Endometrium (tissue), 2 donors: ENCODE data around the gene DMD.
"Not testable (repeated sequence)": the region's sequence is repeated elsewhere in the genome, so short reads cannot be mapped to it uniquely, and the experiment has no call there.

Experiments used
- FAIRE-seq: peaks from 2 replicates; lab custom pipeline; 2012; peaks lifted over from hg19 to GRCh38; lab: Jason Lieb, UNC
- donor health status: control.
- donor health status: control.

DMD gene

DNA sequence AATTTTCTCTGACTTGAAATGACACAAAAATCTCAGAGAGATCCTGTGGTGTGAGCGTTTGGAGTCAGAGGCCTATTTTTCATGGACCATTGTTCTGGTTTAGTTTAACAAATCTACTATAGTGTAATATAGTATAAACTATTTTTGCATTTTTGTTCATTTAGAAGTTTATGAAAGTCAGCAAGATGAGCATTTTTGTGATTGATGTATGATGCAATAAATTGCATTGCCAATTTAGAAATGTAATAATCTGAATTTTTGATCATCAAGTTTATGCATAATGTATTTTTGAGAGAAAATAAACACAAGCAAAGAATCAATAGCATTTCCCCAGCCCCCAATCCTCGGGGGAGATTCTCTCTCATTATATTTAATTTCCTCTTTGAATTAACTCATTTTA, 1620.0 kb downstream of the DMD start:
- FAIRE-seq, result no peak

DNA sequence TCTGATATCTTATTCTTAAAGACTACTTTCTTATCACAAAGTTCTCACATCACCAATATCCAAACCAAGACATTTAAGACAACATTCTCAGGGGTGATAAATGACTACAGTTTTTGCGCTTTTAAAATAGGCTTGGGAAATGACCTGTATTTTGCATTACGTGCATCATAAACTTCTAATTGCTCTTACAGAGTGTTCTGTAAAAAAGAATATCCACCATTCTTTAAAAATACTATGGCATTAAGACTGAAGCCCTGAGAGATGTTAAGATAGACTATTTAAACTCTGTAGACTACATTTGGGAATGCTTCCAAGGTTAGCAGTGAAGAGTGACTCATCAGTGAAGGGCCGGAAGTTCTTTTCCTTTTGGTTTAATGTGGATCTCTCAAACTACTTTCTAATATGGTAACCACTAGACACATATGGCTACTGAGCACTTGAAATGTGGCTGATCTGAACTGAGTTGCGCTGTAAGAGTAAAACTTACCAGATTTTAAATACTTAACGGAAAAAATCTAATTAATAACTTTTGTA, 1620.7 kb downstream of the DMD start:
- FAIRE-seq, result no peak

GRCh38 chrX:31589503-31589902, 1621.8 kb downstream of the DMD start:
- no peak for FAIRE-seq

GRCh38 chrX:31588355-31588754, 1623.0 kb downstream of the DMD start:
- FAIRE-seq, result no peak

GRCh38 chrX:31583892-31584291, 1627.5 kb downstream of the DMD start:
- FAIRE-seq, result not testable (repeated sequence)

- FAIRE-seq, result no peak
Observed at GRCh38 chrX:31580726-31581125, 1630.6 kb downstream of the DMD start.

DNA sequence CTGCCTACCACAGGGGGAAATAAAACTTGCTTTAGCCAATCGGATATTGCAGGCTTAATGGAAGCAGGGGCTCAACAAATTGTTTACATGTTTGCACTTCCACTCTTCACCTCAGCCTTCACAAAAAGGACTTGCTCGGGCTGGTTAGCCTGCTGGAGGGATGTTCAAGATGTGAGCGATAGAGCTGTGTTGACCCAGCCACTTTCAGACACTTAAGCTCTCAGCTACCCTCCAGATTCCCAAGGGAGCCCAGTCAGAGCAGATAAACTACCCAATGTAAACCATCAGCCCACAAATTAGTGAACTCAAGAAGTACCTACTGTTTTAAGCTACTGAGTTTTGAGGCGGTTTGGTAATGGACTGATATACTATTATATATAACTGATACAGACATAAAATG, 1631.1 kb downstream of the DMD start:
- FAIRE-seq, result no peak

DNA sequence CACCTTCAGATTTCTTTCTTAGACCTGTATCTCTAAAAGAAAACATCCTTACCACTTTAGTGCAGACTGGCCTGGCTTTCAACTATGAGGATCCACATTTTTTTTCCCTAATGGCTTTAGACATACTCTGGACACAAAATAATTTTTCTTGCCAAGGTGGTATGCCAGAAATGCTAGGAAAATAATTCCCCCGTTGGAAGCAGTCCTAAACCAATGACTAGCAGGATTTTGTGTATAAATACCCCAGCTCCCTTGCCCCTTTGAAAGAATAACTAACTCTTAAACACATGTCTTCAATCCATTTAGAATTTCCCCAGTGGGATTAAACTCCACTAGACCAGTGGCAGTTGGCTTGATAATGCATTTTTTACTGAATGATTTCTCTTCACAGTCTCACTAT, 1639.0 kb downstream of the DMD start:
- no peak for FAIRE-seq

GRCh38 chrX:31570658-31571057, 1640.7 kb downstream of the DMD start:
- no peak for FAIRE-seq

DNA sequence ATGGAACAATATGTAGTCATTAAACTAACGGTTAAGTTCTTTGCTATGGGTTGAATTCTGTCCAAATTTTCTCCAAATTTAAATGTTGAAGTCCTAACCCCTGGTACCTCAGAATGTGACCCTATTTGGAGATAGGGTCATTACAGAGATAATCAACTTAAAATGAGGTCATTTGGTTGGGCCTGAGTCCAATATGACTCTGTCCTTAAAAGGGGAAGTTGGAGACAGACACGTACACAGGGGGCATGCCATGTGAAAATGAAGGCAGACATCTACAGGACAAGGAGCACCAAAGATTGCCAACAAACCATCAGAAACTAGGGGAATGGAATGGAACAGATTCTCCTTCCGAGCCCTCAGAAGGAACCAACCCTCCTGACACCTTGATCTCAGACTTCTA, 1647.6 kb downstream of the DMD start:
- no peak for FAIRE-seq

GRCh38 chrX:31555506-31555905, 1655.8 kb downstream of the DMD start:
- no peak for FAIRE-seq

DNA sequence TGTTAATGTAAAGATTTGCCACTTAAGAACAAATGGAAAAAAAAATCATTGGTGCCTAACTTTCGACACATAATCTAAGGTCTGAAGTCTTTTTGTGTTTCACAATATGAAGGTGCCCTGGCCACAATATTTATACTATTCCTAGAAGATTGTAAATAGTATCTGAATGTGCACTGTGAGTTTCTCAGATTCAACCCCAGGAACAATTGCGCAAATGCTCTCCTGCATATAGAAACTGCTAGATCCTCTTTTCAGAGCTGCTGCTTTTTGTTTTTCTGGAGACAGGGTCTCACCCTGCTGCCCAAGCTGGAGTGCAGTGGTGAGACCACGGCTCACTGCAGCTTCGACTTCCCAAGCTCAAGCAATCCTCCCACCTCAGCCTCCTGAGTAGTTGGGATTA, 1659.4 kb downstream of the DMD start:
- no peak for FAIRE-seq

- FAIRE-seq, result no peak
Observed at GRCh38 chrX:31550158-31550557, 1661.2 kb downstream of the DMD start.

GRCh38 chrX:31547816-31548215, 1663.5 kb downstream of the DMD start:
- no peak for FAIRE-seq

- no peak for FAIRE-seq
Observed at GRCh38 chrX:31547416-31547815, 1663.9 kb downstream of the DMD start.

DNA sequence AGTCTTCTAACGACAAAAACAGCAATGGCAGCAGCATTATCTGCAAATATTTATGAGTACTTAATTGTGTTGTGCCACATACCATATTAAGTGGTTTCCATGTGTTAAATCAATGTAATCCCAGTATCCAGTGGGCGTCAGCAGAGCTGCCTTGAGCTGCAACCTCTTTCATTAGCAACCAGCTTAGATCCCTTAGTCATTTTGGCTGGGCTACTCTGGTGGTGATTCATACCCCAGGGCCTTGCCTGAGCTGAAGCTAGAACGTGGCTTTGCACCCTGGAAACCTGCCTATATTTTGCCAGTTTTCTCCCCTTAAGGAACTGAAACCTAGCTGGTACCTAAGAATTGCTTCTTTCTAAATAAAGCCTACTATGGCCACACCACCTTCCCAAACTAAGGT, 1665.2 kb downstream of the DMD start:
- FAIRE-seq, result no peak

- FAIRE-seq, result no peak
Observed at GRCh38 chrX:31545726-31546125, 1665.6 kb downstream of the DMD start.

DNA sequence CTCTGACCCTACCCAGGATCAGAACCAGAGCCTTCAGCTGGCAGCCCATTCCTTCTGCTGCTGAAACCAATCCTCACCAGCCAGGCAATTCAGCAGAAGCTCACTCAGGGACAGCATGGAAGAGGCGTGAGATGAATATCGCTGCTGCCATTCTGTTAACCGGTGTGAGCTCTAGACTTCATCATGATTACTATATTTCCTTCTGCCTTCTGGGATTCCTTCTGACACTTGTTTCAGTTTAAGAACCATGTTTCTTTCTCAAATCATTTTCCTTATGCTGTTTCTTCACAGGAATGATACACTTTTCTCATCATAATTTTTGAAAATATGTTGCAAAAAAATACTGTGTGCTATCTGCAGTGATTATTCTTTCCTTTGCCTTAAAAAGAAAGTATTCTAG, 1666.2 kb downstream of the DMD start:
- no peak for FAIRE-seq

- no peak for FAIRE-seq
Observed at GRCh38 chrX:31543634-31544033, 1667.7 kb downstream of the DMD start.

DNA sequence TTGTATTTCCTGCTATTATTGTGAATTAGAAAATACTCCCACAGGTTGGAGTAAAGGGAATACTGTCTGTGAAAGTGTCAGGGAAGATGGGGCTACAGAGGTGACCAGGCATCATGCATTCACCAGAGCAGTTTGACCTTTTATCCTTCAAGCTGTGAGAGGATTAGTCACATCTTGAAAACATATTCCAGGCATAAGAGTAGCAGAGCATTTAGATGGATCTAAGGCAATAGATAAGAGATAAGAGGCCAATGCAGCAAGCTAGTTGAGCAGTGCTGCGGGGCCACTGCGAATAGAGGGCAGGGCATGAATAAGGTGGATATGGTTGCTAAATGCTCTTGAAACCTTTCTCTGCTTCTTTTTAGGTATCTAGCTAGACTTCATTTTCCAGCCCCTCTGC, 1668.8 kb downstream of the DMD start:
- FAIRE-seq, result no peak

DNA sequence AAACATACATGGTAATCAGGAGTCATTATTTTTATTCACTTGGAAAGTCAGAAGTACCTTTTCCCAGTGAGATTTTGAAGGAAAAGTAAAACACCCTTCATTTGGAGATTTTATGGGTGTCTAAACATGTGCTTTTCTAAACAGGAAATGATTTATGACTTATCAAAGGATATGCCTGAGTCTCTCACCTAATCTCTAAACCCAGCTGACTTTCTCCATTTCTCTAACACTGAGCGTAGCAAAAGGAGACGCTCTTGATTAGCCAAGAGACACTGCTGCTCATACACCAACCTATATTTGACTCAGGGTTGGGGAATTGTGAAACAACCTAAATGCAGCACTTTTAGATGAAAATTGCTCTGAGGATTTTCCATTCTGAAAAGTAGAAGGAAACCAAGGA, 1671.0 kb downstream of the DMD start:
- FAIRE-seq, result no peak

DNA sequence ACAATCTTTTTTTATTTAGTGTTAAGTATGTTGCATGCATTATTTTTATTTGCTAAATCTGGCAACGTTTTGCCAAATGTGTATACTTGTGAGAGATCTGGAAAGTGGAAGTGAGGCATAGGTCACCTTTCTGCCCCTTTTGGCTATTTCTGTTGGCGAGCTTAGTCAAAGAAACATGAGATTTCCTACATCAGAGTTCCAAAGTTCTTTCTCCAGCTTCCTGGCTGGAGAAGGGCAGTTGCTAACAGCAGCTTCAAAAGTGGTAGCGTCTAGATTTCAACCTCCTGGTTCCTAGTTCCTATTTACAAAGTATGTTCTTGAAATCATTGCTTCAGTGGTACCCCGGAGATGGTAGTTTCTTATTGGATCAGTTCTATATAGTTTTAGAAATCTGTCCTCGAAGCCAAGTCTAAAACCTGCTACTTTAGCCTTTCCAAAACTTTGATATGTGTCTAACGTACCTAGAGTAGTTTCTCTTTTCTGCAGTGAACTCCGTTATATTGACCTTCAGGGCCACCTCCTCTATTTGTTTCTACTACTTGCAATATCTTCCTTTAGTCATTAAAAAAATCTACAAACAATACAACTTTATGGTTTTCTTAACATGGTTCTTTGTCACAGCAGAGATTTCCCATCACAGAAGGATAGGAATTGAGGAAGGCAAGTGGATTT, 1683.8 kb downstream of the DMD start:
- FAIRE-seq, result no peak

GRCh38 chrX:31523884-31524536, 1687.3 kb downstream of the DMD start:
- no peak for FAIRE-seq

DNA sequence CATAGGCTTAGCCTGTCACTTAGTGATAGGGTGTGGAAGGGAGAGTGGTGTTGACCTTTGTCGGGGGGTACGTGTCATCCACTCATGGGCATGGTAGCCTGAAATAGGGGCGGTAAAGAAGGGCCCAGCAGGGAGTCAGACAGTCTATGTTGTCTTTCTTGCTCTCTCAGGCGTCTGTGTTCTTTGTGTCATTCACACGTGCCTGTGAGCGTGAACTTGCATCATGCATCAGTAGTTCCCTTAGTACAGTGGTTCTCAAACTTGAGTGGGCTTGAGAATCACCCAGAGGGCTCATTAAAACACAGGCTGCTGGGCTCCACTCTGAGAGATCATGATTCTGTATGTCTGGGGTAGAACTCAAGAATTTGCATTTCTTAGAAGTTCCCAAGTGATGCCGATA, 1688.6 kb downstream of the DMD start:
- no peak for FAIRE-seq
